ENCODE results near the gene LRRC75B.

DNA sequence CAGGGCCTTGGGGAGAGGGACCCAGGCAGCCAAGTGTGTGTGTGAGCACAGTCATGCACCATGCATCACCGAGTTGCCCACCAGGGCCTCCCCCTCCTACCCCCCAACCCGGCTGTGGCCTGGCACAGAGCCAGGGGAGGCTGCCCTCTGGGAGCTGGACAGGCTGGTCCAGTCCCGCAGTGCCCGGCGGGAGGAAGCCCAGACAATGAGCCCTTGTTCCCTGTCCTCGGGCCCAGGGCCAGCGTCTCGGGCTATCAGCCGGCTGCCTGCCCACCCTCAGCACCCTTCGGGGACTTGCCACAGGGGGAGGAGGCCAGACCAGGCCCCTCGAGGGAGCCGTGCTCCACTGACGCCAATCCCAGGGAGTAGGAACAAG lies 4.5 kb downstream of the LRRC75B start:
- TF ChIP-seq, protein P1, sequence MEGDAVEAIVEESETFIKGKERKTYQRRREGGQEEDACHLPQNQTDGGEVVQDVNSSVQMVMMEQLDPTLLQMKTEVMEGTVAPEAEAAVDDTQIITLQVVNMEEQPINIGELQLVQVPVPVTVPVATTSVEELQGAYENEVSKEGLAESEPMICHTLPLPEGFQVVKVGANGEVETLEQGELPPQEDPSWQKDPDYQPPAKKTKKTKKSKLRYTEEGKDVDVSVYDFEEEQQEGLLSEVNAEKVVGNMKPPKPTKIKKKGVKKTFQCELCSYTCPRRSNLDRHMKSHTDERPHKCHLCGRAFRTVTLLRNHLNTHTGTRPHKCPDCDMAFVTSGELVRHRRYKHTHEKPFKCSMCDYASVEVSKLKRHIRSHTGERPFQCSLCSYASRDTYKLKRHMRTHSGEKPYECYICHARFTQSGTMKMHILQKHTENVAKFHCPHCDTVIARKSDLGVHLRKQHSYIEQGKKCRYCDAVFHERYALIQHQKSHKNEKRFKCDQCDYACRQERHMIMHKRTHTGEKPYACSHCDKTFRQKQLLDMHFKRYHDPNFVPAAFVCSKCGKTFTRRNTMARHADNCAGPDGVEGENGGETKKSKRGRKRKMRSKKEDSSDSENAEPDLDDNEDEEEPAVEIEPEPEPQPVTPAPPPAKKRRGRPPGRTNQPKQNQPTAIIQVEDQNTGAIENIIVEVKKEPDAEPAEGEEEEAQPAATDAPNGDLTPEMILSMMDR (IDR thresholded peaks at IDR 0.05 in 2 of 3, conservative IDR thresholded peaks at IDR 0.05 in 1 of 3; ENCODE audit: insufficient read depth in 2 of 3, low read depth in 1 of 3, low read length in 3 of 3) = no peak
- TF ChIP-seq ZFPM2 (CRISPR knock-in tag; IDR thresholded peaks at IDR 0.05) (no peak), POLR2AphosphoS5 (IDR thresholded peaks at IDR 0.05; ENCODE audit: control insufficient read depth, insufficient read depth, low read depth, low read length) (no peak), RAD21 (CRISPR knock-in tag; conservative IDR thresholded peaks at IDR 0.05 in 1 of 2, IDR thresholded peaks at IDR 0.05 in 1 of 2) (no peak)
